ENCODE results near the gene CCR5. TPM values are rescaled to one million over a fixed set of nuclear protein-coding genes. Genes with fewer than 3 reads are reported as not detected.

CCR5 gene
- total RNA-seq, 1 donor from 2014 or later: not detected

GRCh38 chr3:46353090-46353489 lies 17.7 kb upstream of the CCR5 start:
- peaks cover 3% of the 10 kb centered on the region for H3K27me3 Mint-ChIP-seq (ENCODE audit: insufficient read depth, low read depth)
- H3K9me3 ChIP-seq (ENCODE audit: low read depth): no peaks in the 10 kb centered on the region
- H3K4me3 ChIP-seq: no peak overlapping the region
- no peak overlapping the region for H3K4me3 Mint-ChIP-seq
- H3K9ac ChIP-seq: no peak overlapping the region
- H3F3A ChIP-seq (ENCODE audit: low read depth): no peaks in the 10 kb centered on the region
- no peaks in the 10 kb centered on the region for H3K36me3 Mint-ChIP-seq
- H3K27me3 ChIP-seq: no peaks in the 10 kb centered on the region
- no peaks in the 10 kb centered on the region for H3K9me3 Mint-ChIP-seq
- no peaks in the 10 kb centered on the region for H4K20me1 ChIP-seq (ENCODE audit: low read depth)
- no peak overlapping the region for H3K27ac Mint-ChIP-seq
- no peak overlapping the region for H2AFZ ChIP-seq (replicated peaks)
- H3K4me2 ChIP-seq: no peak overlapping the region
- TF ChIP-seq EZH2phosphoT487 (IDR thresholded peaks at IDR 0.05) (no peak), CTCF (IDR thresholded peaks at IDR 0.05) (no peak), EZH2 (IDR thresholded peaks at IDR 0.05) (no peak)
- no peak for DNase-seq (ENCODE audit: low spot score)
- no peaks in the 10 kb centered on the region for H3K79me2 ChIP-seq (ENCODE audit: low read depth)
- no peaks in the 10 kb centered on the region for H3K36me3 ChIP-seq
- H3K4me1 Mint-ChIP-seq: no peaks in the 10 kb centered on the region
- no peaks in the 10 kb centered on the region for H3K4me1 ChIP-seq
- H3K27ac ChIP-seq: no peak overlapping the region

- H3K36me3 ChIP-seq: no peaks in the 10 kb centered on the region
- H3K27ac Mint-ChIP-seq: no peak within 1 kb of the TSS
These were observed 16.9 kb upstream of the CCR5 start, which contains the start of gene CCR2 for GRCh38 chr3:46353647-46354410. Gene CCR2 (plus strand): TSS chr3:46354111. CDS start chr3:46357528, 3,417 bp downstream.

GRCh38 chr3:46354478-46354877 lies 16.3 kb upstream of the CCR5 start:
- Histone ChIP-seq H3K79me2 (ENCODE audit: low read depth) (no peaks in the 10 kb centered on the region), H2AFZ (replicated peaks) (no peak overlapping the region), H3K4me3 (no peak overlapping the region), H3K4me2 (no peak overlapping the region), H3F3A (ENCODE audit: low read depth) (no peaks in the 10 kb centered on the region), H3K4me1 (peaks cover under 1% of the 10 kb centered on the region), H3K36me3 (no peaks in the 10 kb centered on the region), H3K27me3 (no peaks in the 10 kb centered on the region), H3K27ac (no peak overlapping the region), H3K9me3 (ENCODE audit: low read depth) (no peaks in the 10 kb centered on the region), H3K9ac (no peak overlapping the region), H4K20me1 (ENCODE audit: low read depth) (no peaks in the 10 kb centered on the region)
- peaks cover 7% of the 10 kb centered on the region for H3K4me1 Mint-ChIP-seq
- H3K27me3 Mint-ChIP-seq (ENCODE audit: insufficient read depth, low read depth): peaks cover 3% of the 10 kb centered on the region
- no peak for TF ChIP-seq EZH2 (IDR thresholded peaks at IDR 0.05)
- no peak for TF ChIP-seq CTCF (IDR thresholded peaks at IDR 0.05)
- TF ChIP-seq EZH2phosphoT487 (IDR thresholded peaks at IDR 0.05): no peak
- no peak for DNase-seq (ENCODE audit: low spot score)
- no peak overlapping the region for H3K27ac Mint-ChIP-seq
- H3K9me3 Mint-ChIP-seq: no peaks in the 10 kb centered on the region
- no peaks in the 10 kb centered on the region for H3K36me3 Mint-ChIP-seq
- H3K4me3 Mint-ChIP-seq: no peak overlapping the region

More at GRCh38 chr3:46353647-46354410, 16.9 kb upstream of the CCR5 start, which contains the start of gene CCR2:
- no peaks in the 10 kb centered on the region for H3K36me3 Mint-ChIP-seq
- H3K9me3 Mint-ChIP-seq: no peaks in the 10 kb centered on the region
- no peak within 1 kb of the TSS for H3K4me3 ChIP-seq
- H3F3A ChIP-seq (ENCODE audit: low read depth): no peaks in the 10 kb centered on the region
- peaks cover 3% of the 10 kb centered on the region for H3K27me3 Mint-ChIP-seq (ENCODE audit: insufficient read depth, low read depth)
- H3K4me1 Mint-ChIP-seq: peaks cover 2% of the 10 kb centered on the region
- no peak within 1 kb of the TSS for H3K9ac ChIP-seq
- no peaks in the 10 kb centered on the region for H4K20me1 ChIP-seq (ENCODE audit: low read depth)
- TF ChIP-seq CTCF (IDR thresholded peaks at IDR 0.05): no peak
- TF ChIP-seq EZH2 (IDR thresholded peaks at IDR 0.05): no peak
- TF ChIP-seq EZH2phosphoT487 (IDR thresholded peaks at IDR 0.05): no peak
- no peaks in the 10 kb centered on the region for H3K27me3 ChIP-seq
- H3K4me3 Mint-ChIP-seq: no peak within 1 kb of the TSS
- H3K79me2 ChIP-seq (ENCODE audit: low read depth): no peaks in the 10 kb centered on the region
- no peaks in the 10 kb centered on the region for H3K9me3 ChIP-seq (ENCODE audit: low read depth)
- H2AFZ ChIP-seq (replicated peaks): no peak within 1 kb of the TSS
- no peak within 1 kb of the TSS for H3K27ac ChIP-seq
- H3K4me2 ChIP-seq: no peak within 1 kb of the TSS
- no peak for DNase-seq (ENCODE audit: low spot score)
- H3K4me1 ChIP-seq: no peaks in the 10 kb centered on the region
